Neuronal stem cell (in vitro differentiated cells): ENCODE measurements around the gene UBE2L6.
"Not testable (repeated sequence)": the region's sequence is repeated elsewhere in the genome, so short reads cannot be mapped to it uniquely, and the experiment has no call there.

Experiments
- DNase-seq: peaks from one replicate; pipeline ENCODE4 v3.0.0-alpha.2; 2013; ENCODE audit warnings: low spot score
- H2AFZ ChIP-seq: one replicate; pipeline ENCODE4 v1.6.1; 2013; ENCODE audit warnings: mild to moderate bottlenecking, low read length, inconsistent platforms
- H2AK5ac ChIP-seq: 2 replicates; pipeline ENCODE4 v1.6.1; 2013; ENCODE audit warnings: low read depth, mild to moderate bottlenecking, inconsistent platforms, low read length, moderate library complexity, mixed read lengths
- H2BK120ac ChIP-seq: 2 replicates; pipeline ENCODE4 v1.6.1; 2013; ENCODE audit warnings: low read depth, mild to moderate bottlenecking, inconsistent platforms, low read length, moderate library complexity, mixed read lengths
- H2BK12ac ChIP-seq: one replicate; pipeline ENCODE4 v1.6.1; 2013; ENCODE audit warnings: low read length, inconsistent platforms
- H2BK15ac ChIP-seq: 2 replicates; pipeline ENCODE4 v1.6.1; 2013; ENCODE audit warnings: mild to moderate bottlenecking, low read length, inconsistent platforms, mixed read lengths
- H2BK5ac ChIP-seq: one replicate; pipeline ENCODE4 v1.6.1; 2013; ENCODE audit warnings: inconsistent platforms, mild to moderate bottlenecking, low read length, moderate library complexity
- H3K14ac ChIP-seq: one replicate; pipeline ENCODE4 v1.6.1; 2013; ENCODE audit warnings: low read length, inconsistent platforms
- H3K18ac ChIP-seq: 2 replicates; pipeline ENCODE4 v1.6.1; 2013; ENCODE audit warnings: low read length, inconsistent platforms
- H3K23ac ChIP-seq: 2 replicates; pipeline ENCODE4 v1.6.1; 2013; ENCODE audit warnings: low read depth, mild to moderate bottlenecking, mixed read lengths, low read length, inconsistent platforms; ENCODE audit not compliant: poor library complexity
- H3K27ac ChIP-seq: replicated peaks from 3 replicates; pipeline ENCODE4 v1.5.1; 2013; ENCODE audit warnings: low read length, inconsistent platforms
- H3K27me3 ChIP-seq, 3 experiments: 2 replicates each; pipeline ENCODE4 v1.6.1; 2013; ENCODE audit warnings: low read length in 3 of 3, mild to moderate bottlenecking in 2 of 3, inconsistent platforms in 1 of 3, low read depth in 1 of 3, mixed read lengths in 1 of 3, moderate library complexity in 1 of 3; ENCODE audit not compliant: control insufficient read depth in 3 of 3, insufficient read depth in 3 of 3
- H3K36me3 ChIP-seq, 2 donors: replicated peaks in 1 of 2; 2 replicates each; pipeline ENCODE4 v1.6.1; 2013; ENCODE audit warnings: low read length in 2 of 2; ENCODE audit not compliant: control insufficient read depth in 2 of 2, insufficient read depth in 2 of 2
- H3K4ac ChIP-seq: 2 replicates; pipeline ENCODE4 v1.6.1; 2013; ENCODE audit warnings: inconsistent platforms, mild to moderate bottlenecking, low read length, moderate library complexity
- H3K4me1 ChIP-seq, 2 donors: 1 replicate in 1 of 2; 2 replicates in 1 of 2; pipeline ENCODE4 v1.6.1; 2013; ENCODE audit warnings: low read length in 2 of 2, low read depth in 1 of 2; ENCODE audit not compliant: control insufficient read depth in 2 of 2, insufficient read depth in 1 of 2
- H3K4me2 ChIP-seq: one replicate; pipeline ENCODE4 v1.6.1; 2013; ENCODE audit warnings: mild to moderate bottlenecking, low read length, inconsistent platforms; ENCODE audit not compliant: insufficient read depth, poor library complexity, severe bottlenecking
- H3K4me3 ChIP-seq, 2 donors: 2 replicates each; pipeline ENCODE4 v1.5.1; 2013; ENCODE audit warnings: low read length in 2 of 2, mild to moderate bottlenecking in 2 of 2, inconsistent platforms in 1 of 2, moderate library complexity in 1 of 2
- H3K79me1 ChIP-seq: one replicate; pipeline ENCODE4 v1.6.1; 2013; ENCODE audit warnings: low read depth, mild to moderate bottlenecking, inconsistent platforms, low read length, moderate library complexity
- H3K9ac ChIP-seq: one replicate; pipeline ENCODE4 v1.6.1; 2013; ENCODE audit warnings: mild to moderate bottlenecking, low read depth, low read length, inconsistent platforms; ENCODE audit not compliant: poor library complexity
- H3K9me3 ChIP-seq, 2 donors: replicated peaks in 1 of 2; 2 replicates each; pipeline versions ENCODE3 to v1.6.1; 2013; ENCODE audit warnings: low read length in 2 of 2, mild to moderate bottlenecking in 2 of 2, inconsistent platforms in 1 of 2, low read depth in 1 of 2, mixed read lengths in 1 of 2, moderate library complexity in 1 of 2; ENCODE audit not compliant: control insufficient read depth in 2 of 2, insufficient read depth in 1 of 2
- H4K8ac ChIP-seq: one replicate; pipeline ENCODE4 v1.6.1; 2013; ENCODE audit warnings: low read depth, mild to moderate bottlenecking, inconsistent platforms, low read length, moderate library complexity
- H4K91ac ChIP-seq: one replicate; pipeline ENCODE4 v1.6.1; 2013; ENCODE audit warnings: low read length, low read depth, mild to moderate bottlenecking, inconsistent platforms; ENCODE audit not compliant: poor library complexity
- WGBS, 2 donors: extraction: QIAGEN DNeasy Blood & Tissue Kit; methylation state at CpG; one replicate each; pipeline ENCODE4 v1.1.7; 2013; ENCODE audit warnings: missing lambda C conversion rate in 2 of 2, mixed read lengths in 1 of 2; ENCODE audit not compliant: insufficient read length in 2 of 2, insufficient replicate concordance in 1 of 2; ENCODE audit errors: extremely low coverage in 2 of 2; 5-methylcytosine and 5-hydroxymethylcytosine counted together

UBE2L6 gene

DNA sequence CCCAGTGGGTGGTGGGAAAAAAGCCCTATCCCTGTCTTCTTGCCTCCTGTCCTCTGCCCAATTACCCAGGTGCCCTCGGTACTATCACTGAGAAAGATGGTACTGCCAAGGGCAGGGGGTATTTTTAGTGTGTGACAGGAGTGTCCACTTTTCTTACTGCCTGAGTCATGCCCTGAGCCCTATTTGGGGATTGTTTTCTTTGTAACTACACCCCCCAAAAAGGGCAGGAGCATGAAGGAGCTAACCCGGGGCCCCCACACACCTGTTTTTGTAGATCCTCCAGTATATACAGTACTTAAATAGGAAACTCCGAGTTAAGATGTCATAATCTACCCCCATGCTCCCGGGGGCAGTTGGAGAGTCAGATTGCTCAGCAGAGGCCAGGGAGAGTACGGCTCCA, 26.3 kb downstream of the UBE2L6 start:
- Histone ChIP-seq H4K8ac (no peak overlapping the region), H3K9me3 (no peaks in the 10 kb centered on the region), H3K79me1 (no peaks in the 10 kb centered on the region), H3K18ac (no peak overlapping the region), H2BK120ac (no peak overlapping the region), H4K91ac (no peak overlapping the region), H2AK5ac (no peak overlapping the region), H3K4me2 (no peak overlapping the region), H3K14ac (no peak overlapping the region), H3K9ac (no peak overlapping the region), H3K23ac (no peak overlapping the region), H3K4ac (no peak overlapping the region), H3K27ac (no peak overlapping the region), H2BK15ac (no peak overlapping the region), H2BK5ac (no peak overlapping the region), H3K27me3 (no peaks in the 10 kb centered on the region), H3K4me1 (peaks cover 10 to 18% of the 10 kb centered on the region in 2 donors), H3K4me3 (no peak overlapping the region), H2AFZ (no peak overlapping the region), H3K36me3 (peaks cover 4 to 8% of the 10 kb centered on the region in 2 donors), H2BK12ac (no peak overlapping the region)
- no CpG with 5 or more reads among the region's 5 CpGs for WGBS, 2 donors
- DNase-seq, result no peak

DNA sequence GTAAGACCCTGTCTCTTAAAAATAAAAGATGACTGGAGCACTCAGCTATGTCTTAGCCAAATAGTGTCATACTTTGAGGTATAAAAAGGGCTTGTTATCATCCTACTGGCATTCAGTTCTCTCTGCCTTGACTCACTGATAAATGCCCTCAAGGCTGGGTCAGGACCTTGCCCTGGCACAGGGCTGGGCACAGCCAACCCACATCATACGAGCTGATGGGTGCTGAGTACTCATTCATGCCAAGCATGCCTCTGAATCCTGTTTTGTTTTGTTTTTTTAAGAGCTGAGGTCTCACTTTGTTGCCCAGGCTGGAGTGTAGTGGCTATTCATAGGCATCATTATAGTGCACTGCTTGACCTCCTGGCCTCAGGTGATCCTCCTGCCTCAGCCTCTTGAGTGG, 28.1 kb downstream of the UBE2L6 start:
- no CpG with 5 or more reads among the region's 1 CpG for WGBS, 2 donors
- peaks cover 10 to 18% of the 10 kb centered on the region in 2 donors for H3K4me1 ChIP-seq
- no peak overlapping the region for H2BK15ac ChIP-seq
- H3K14ac ChIP-seq, result no peak overlapping the region
- H2AFZ ChIP-seq, result no peak overlapping the region
- H3K4ac ChIP-seq, result no peak overlapping the region
- H3K27me3 ChIP-seq, result no peaks in the 10 kb centered on the region
- no peak overlapping the region for H2AK5ac ChIP-seq
- no peak overlapping the region for H3K4me2 ChIP-seq
- H3K9ac ChIP-seq, result no peak overlapping the region
- no peak overlapping the region for H3K4me3 ChIP-seq
- no peaks in the 10 kb centered on the region for H3K9me3 ChIP-seq
- H2BK120ac ChIP-seq, result no peak overlapping the region
- no peaks in the 10 kb centered on the region for H3K79me1 ChIP-seq
- no peak overlapping the region for H3K27ac ChIP-seq
- H4K91ac ChIP-seq, result no peak overlapping the region
- peaks cover 4 to 6% of the 10 kb centered on the region in 2 donors for H3K36me3 ChIP-seq
- no peak overlapping the region for H2BK5ac ChIP-seq
- H3K18ac ChIP-seq, result no peak overlapping the region
- H2BK12ac ChIP-seq, result no peak overlapping the region
- no peak for DNase-seq
- H4K8ac ChIP-seq, result no peak overlapping the region
- no peak overlapping the region for H3K23ac ChIP-seq

DNA sequence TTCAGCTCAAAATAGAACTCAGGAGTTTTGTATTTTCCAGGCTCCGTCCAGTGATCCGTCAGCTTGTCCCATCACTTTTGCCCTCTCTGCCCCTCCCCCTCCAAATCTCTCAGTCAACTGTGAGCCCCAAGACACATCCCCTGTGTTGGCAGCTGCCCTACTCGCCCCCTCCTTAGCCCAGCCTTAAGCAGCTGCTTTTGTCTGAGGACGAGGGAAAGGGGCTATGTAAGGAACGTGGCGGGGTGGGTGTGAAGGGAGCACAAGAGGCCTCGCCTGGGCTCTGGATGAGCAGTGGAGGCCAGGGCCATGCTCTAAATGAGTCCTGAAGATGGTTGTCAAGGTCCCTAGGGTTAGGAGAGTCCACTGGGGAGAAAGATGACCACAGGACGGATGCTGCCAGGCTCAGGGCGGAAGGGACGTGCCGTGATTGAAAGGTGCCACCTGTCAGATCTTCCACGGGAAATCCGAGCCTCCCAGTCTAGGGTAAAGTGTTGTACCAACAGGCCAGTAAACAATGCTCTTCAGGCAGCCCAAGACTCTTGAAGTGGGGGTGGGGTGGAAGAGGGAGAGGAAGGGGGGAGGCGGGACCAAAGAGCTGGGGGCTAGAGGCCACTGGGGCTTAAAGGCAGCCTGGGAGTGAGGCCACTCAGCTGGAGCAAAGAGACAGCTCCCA, 30.4 kb downstream of the UBE2L6 start, which contains the start of gene SMTNL1:
SMTNL1 (plus strand) TSS at position 649 of the 673 bp plus-strand sequence. CDS start 5,048 bp downstream, outside the sequence.
- Histone ChIP-seq H3K27ac (peak within 1 kb of the TSS; percentile 70), H3K9me3 (no peaks in the 10 kb centered on the region), H3K27me3 (no peaks in the 10 kb centered on the region), H3K79me1 (no peaks in the 10 kb centered on the region), H4K91ac (no peak within 1 kb of the TSS), H2BK15ac (peak within 1 kb of the TSS; percentile 35), H4K8ac (no peak within 1 kb of the TSS), H3K18ac (peak within 1 kb of the TSS; percentile 72), H2AK5ac (no peak within 1 kb of the TSS), H2BK120ac (no peak within 1 kb of the TSS), H2BK5ac (no peak within 1 kb of the TSS), H3K4me3 (peak within 1 kb of the TSS in 1 of 2 donors; percentile 2), H3K14ac (no peak within 1 kb of the TSS), H3K4me2 (no peak within 1 kb of the TSS), H3K36me3 (peaks cover 0 to 3% of the 10 kb centered on the region in 2 donors), H2AFZ (peak within 1 kb of the TSS; percentile 2), H3K23ac (no peak within 1 kb of the TSS), H3K9ac (no peak within 1 kb of the TSS), H3K4me1 (peaks cover 10 to 11% of the 10 kb centered on the region in 2 donors), H2BK12ac (no peak within 1 kb of the TSS), H3K4ac (no peak within 1 kb of the TSS)
- no peak for DNase-seq
- no CpG with 5 or more reads among the region's 14 CpGs for WGBS, 2 donors

DNA sequence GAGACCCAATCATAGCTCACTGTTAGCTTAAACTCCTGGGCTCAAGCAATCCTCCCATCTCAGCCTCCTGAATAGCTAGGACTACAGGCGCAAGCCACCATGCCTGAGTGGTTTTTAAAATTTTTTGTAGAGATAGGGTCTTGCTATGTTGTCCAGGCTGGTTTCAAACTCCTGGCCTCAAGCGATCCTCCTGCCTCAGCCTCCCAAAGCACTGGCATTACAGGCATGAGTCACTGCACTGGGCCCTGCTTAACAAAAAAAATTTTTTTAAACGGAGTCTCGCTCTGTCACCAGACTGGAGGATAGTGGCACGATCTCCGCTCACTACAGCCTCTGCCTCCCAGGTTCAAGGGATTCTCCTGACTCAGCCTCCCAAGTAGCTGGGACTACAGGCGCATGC, 33.0 kb downstream of the UBE2L6 start:
- H2BK120ac ChIP-seq, H3K4me3 ChIP-seq, H3K18ac ChIP-seq, H3K27me3 ChIP-seq, H4K8ac ChIP-seq, H3K79me1 ChIP-seq, H3K4me2 ChIP-seq, H3K9ac ChIP-seq, H3K4ac ChIP-seq, H3K23ac ChIP-seq, H2BK12ac ChIP-seq, H2BK15ac ChIP-seq, DNase-seq, H3K9me3 ChIP-seq, H2AFZ ChIP-seq, H3K14ac ChIP-seq, H3K27ac ChIP-seq, H3K36me3 ChIP-seq, H2AK5ac ChIP-seq, H2BK5ac ChIP-seq, H4K91ac ChIP-seq: not testable (repeated sequence)
- peaks cover 12 to 18% of the 10 kb centered on the region in 2 donors for H3K4me1 ChIP-seq
- no CpG with 5 or more reads among the region's 7 CpGs for WGBS, 2 donors
